Muscle of leg (tissue), 11 donors: ENCODE data around the gene EXOC3L1. TPM values are rescaled to one million over a fixed set of nuclear protein-coding genes. Genes with fewer than 3 reads are reported as not detected.

Experiments
- DNase-seq: peaks from one replicate; pipeline ENCODE4 v3.0.0; 2013
- H3K27ac ChIP-seq: one replicate; pipeline ENCODE4 v1.5.1; 2013; ENCODE audit warnings: mild to moderate bottlenecking, low read length, control low read depth
- H3K27me3 ChIP-seq: one replicate; pipeline ENCODE4 v1.6.1; 2013; ENCODE audit warnings: low read length; ENCODE audit not compliant: control insufficient read depth, insufficient read depth
- H3K36me3 ChIP-seq: one replicate; pipeline ENCODE4 v1.6.1; 2013; ENCODE audit warnings: low read length; ENCODE audit not compliant: control insufficient read depth, insufficient read depth
- H3K4me1 ChIP-seq: one replicate; pipeline ENCODE4 v1.6.1; 2013; ENCODE audit warnings: low read length; ENCODE audit not compliant: control insufficient read depth, insufficient read depth
- H3K4me3 ChIP-seq: one replicate; pipeline ENCODE4 v1.5.1; 2013; ENCODE audit warnings: low read length, control low read depth
- H3K9me3 ChIP-seq: replicated peaks from 2 replicates; pipeline ENCODE4 v1.6.1; 2013; ENCODE audit warnings: low read depth, low read length; ENCODE audit not compliant: control insufficient read depth
- WGBS: methylation state at CpG from one replicate; pipeline ENCODE4 v1.1.5; 2013; ENCODE audit warnings: missing lambda C conversion rate; ENCODE audit not compliant: insufficient coverage; 5-methylcytosine and 5-hydroxymethylcytosine counted together
- polyA plus RNA-seq, 8 donors: library from polyadenylated mRNA; unstranded; fragments of 120-200 nt; gene quantifications; one replicate each; pipeline versions ENCODE4 v1.2.1 to v1.2.3, GENCODE V29; 2013; ENCODE audit warnings: inconsistent platforms in 1 of 8, low replicate concordance in 1 of 8; ENCODE audit not compliant: insufficient read length in 8 of 8, insufficient read depth in 1 of 8
- total RNA-seq: library from RNA; stranded (reverse); fragments of 120-200 nt; gene quantifications from one replicate; pipeline ENCODE4 v1.2.4, GENCODE V29; 2013

Gene EXOC3L1
- total and polyA plus RNA-seq, 9 donors: 7.6 to 15.5 (median 11.4) TPM

DNA sequence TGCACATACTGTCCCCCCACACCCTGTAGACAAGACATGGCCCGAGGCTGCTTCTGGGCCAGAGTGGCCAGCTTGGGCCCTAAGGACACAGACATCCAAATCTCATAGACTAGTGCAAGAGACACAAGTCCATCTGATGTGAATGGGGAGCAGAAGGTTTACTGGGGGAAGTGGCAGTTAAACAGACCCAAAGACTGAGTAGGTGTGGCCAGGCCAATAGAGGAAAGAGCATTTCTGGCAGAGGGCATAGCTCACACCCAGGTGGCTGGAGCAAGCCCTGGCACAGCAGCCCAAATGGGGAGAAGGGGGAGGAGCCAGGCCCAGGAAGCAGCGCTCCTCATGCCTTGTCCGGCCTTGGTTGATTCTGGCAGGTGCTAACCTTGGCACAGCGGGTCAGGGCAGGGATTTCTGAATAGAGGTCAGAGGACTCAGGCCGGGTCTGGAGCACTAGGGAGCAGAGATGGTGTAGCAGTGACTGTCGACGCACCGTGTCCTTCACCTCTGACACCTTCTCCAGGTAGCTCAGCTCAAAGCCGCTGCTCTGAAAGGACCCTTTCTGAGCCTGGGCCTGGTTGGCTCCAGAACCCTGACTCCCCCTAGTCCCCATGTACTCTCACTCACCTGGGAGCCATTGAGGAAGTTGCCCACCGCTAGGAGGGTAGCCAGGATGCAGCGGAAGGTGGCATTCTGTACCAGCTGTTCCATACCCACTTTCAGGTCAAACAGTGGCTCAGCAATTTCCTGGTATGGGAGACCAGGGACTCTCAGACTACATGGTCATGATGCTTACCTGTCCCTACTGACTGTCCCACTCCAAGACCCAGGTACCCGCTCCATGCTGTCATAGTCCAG lies 41.1 kb upstream of the EXOC3L1 start:
- Histone ChIP-seq H3K27me3 (no peaks in the 10 kb centered on the region), H3K27ac (no peak overlapping the region), H3K9me3 (no peaks in the 10 kb centered on the region), H3K4me1 (peaks cover 15% of the 10 kb centered on the region), H3K4me3 (no peak overlapping the region), H3K36me3 (peaks cover 68% of the 10 kb centered on the region)
- 85% methylated on average over 7 of the region's 12 CpGs for WGBS
- DNase-seq: no peak

DNA sequence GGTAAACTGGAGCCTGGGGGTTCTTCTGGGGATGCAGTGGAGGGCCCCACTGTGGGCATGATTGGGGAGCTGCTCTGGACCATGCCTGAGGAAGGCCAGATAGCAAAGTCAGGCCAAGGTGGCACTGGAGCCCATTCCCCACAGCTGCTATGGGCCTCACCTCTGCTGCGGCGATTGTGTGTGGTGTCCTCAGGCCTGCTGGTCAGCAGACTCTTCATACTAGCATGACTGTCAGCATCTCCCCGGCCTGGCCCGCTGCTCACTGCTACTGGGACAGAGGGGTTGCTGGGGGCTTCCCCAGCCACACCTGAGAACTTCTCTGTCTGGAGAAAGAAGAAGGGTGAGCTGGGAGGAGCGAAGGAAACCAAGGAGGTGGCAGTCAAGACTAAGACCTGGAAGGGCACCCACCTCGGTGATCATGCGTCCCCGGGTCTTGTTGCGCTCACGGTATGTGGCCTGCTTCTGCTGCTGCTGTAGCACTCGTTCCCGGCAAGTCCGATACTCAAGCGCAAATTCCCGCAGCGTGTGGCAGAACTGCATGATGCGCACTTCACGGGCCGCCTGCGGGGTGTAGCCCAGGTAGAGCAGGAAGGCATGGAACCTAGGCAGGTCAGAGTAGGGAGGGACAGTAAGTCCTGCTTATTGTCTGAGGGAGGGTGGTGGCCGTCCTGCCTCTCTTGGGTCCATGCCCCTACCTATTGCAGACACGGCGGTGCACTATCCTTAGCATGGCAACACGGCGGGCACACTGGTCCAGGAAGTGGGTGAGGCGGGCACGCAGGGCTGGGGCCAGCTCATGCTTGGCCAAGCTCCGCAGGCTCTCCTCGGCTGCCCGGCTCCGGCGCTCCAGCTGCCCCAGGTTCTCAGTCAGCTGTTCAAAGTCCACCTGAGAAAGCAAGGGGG lies 40.2 kb upstream of the EXOC3L1 start:
- H3K27ac ChIP-seq: no peak overlapping the region

GRCh38 chr16:67228905-67229304 lies 39.0 kb upstream of the EXOC3L1 start:
- no peaks in the 10 kb centered on the region for H3K9me3 ChIP-seq
- H3K4me1 ChIP-seq: peaks cover 23% of the 10 kb centered on the region
- no peak overlapping the region for H3K4me3 ChIP-seq
- no peaks in the 10 kb centered on the region for H3K27me3 ChIP-seq
- 92% methylated on average over 8 of the region's 9 CpGs for WGBS
- no peak overlapping the region for H3K27ac ChIP-seq
- DNase-seq: no peak
- peaks cover 49% of the 10 kb centered on the region for H3K36me3 ChIP-seq

More for the DNA sequence above, 40.2 kb upstream of the EXOC3L1 start:
- no peak for DNase-seq
- H3K36me3 ChIP-seq: peaks cover 60% of the 10 kb centered on the region
- no peaks in the 10 kb centered on the region for H3K27me3 ChIP-seq
- peaks cover 23% of the 10 kb centered on the region for H3K4me1 ChIP-seq
- H3K4me3 ChIP-seq: no peak overlapping the region
- whole genome bisulfite sequencing: 95% methylated on average over 32 of the region's 32 CpGs
- no peaks in the 10 kb centered on the region for H3K9me3 ChIP-seq

DNA sequence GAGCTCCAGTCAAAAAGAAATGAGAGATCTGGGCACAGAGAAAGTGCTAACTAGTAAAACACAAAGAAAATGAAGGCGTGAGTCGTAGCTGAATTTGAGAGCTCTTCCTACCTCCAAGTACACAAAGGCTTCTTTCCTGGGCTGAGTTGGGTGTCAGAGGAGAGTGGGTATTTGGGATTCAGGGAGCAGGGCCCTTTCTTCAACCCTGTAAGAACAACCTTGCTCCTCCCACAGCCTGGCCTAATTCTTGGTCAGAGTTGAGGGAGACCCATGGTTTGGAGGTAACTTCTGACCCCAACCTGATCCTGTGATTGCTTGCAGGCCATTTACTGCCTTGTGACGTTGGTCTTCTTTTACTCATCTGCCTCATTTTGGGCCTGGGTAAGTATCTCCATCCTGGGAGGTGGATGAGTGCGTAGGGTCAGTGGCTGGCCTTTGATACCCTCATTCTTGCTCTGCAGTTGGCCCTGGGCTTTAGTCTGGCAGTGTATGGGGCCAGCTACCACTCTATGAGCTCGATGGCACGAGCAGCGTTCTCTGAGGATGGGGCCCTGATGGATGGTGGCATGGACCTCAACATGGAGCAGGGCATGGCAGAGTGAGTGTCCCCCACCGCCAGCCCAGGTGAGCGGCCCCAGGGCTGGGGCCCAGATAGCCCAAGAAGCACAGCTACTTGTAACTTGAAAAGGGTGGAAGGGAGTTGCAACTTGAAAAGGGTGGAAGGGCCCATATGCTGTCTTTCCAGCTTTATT lies 38.3 kb upstream of the EXOC3L1 start:
- DNase-seq: no peak
- peak overlapping the region; percentile 78 for H3K4me3 ChIP-seq

GRCh38 chr16:67227567-67227921 lies 37.6 kb upstream of the EXOC3L1 start:
- H3K27ac ChIP-seq: peak overlapping the region; percentile 32
- no peak for DNase-seq
- H3K27me3 ChIP-seq: no peaks in the 10 kb centered on the region
- 11% methylated on average over 9 of the region's 12 CpGs for WGBS
- H3K4me1 ChIP-seq: peaks cover 23% of the 10 kb centered on the region
- peak overlapping the region; percentile 78 for H3K4me3 ChIP-seq
- no peaks in the 10 kb centered on the region for H3K9me3 ChIP-seq
- H3K36me3 ChIP-seq: peaks cover 42% of the 10 kb centered on the region

More for the DNA sequence above, 38.3 kb upstream of the EXOC3L1 start:
- 87% methylated on average over 5 of the region's 9 CpGs for WGBS
- no peak overlapping the region for H3K27ac ChIP-seq
- peaks cover 23% of the 10 kb centered on the region for H3K4me1 ChIP-seq
- no peaks in the 10 kb centered on the region for H3K9me3 ChIP-seq
- peaks cover 43% of the 10 kb centered on the region for H3K36me3 ChIP-seq
- no peaks in the 10 kb centered on the region for H3K27me3 ChIP-seq

DNA sequence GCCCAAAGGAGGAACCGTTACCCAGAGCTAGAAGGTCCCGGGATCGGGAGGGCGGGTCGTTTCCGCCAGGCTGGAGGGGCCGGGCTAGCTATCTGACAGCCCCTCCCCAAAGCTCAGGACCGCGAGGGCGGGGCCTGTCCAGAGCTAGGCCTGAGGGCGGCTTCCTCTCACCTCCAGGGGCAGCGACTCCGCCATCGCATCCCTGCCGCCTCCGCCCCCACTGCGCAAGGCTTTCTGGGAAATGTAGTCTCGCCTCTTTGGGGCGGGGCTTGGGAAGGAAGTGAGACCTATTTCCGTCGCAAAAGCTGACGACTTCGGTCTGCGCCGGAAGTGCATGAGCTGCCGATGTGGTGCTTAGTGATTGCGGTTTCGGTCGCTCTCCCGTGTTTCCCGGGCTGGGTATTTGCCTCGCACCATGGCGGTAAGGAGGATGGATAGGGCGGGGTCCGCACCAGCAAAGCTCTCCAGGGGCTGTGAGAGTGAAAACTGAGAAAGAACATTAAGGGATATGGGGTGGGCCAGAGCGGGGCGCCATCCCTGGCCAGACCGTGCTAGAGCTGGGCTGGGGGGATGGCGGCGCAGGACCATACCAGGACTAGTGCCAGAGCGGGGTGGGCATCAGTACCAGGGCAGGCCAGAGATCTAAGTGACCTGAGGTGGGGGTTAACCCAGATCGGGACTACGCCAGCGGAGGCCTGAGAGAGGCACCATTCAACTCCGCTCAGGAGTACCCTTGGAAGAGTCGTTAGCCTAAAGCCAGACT lies 37.0 kb upstream of the EXOC3L1 start, which contains the start of gene TMEM208:
Gene TMEM208 (plus strand): TSS at position 327 of the 763 bp plus-strand sequence. CDS start 89 bp downstream, at position 416.
- Histone ChIP-seq H3K27me3 (no peaks in the 10 kb centered on the region), H3K4me1 (peaks cover 23% of the 10 kb centered on the region), H3K9me3 (no peaks in the 10 kb centered on the region), H3K27ac (peak within 1 kb of the TSS; percentile 86), H3K4me3 (peak within 1 kb of the TSS; percentile 78), H3K36me3 (peaks cover 41% of the 10 kb centered on the region)
- WGBS: 0% methylated on average over 39 of the region's 46 CpGs
- DNase-seq: peak; percentile 99

GRCh38 chr16:67226295-67226803 lies 36.4 kb upstream of the EXOC3L1 start:
- no peak for DNase-seq
- Histone ChIP-seq H3K36me3 (peaks cover 35% of the 10 kb centered on the region), H3K4me1 (peaks cover 23% of the 10 kb centered on the region), H3K27ac (peak overlapping the region; percentile 86), H3K9me3 (no peaks in the 10 kb centered on the region), H3K4me3 (peak overlapping the region; percentile 78), H3K27me3 (no peaks in the 10 kb centered on the region)
- WGBS: 7% methylated on average over 11 of the region's 12 CpGs

GRCh38 chr16:67223992-67224391 lies 34.1 kb upstream of the EXOC3L1 start:
- Histone ChIP-seq H3K4me1 (peaks cover 23% of the 10 kb centered on the region), H3K27me3 (no peaks in the 10 kb centered on the region), H3K27ac (no peak overlapping the region), H3K4me3 (no peak overlapping the region), H3K36me3 (peaks cover 12% of the 10 kb centered on the region), H3K9me3 (no peaks in the 10 kb centered on the region)
- no peak for DNase-seq
- WGBS: 79% methylated on average over 2 of the region's 3 CpGs
